Stimulated activated CD8-positive, alpha-beta memory T cell treated with anti-CD3 and anti-CD28 coated beads, Interleukin-12 subunit alpha, Interleukin-12 subunit beta, amount 100 ng/mL, for 4 hours (primary cell): Measurements from ENCODE around the gene ACTL10.

ENCODE experiments used
- DNase-seq: peaks from one replicate; pipeline ENCODE4 v3.0.0-alpha.2; 2020; ENCODE audit warnings: low read depth

Gene ACTL10

GRCh38 chr20:33664085-33664761 lies 2.5 kb upstream of the ACTL10 start:
- DNase-seq, result no peak

DNA sequence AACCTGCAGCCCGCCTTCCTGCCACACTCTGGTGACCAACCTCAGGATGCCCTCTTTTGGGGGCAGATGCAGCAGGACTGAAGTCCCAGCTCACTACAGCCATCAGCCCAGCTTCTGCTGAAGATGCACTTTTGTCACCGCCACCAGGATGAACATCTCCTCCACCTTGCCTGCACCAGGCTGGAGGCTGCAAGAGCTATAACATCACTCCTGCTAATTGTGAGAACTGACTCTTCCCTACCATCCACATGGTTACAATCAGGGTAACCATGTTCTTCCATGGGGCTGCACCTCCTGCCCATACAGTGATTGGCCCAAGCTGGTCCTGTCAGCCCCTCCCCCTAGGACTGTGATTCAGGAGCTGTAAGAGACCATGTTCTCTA lies 2.0 kb upstream of the ACTL10 start:
- DNase-seq, result no peak

DNA sequence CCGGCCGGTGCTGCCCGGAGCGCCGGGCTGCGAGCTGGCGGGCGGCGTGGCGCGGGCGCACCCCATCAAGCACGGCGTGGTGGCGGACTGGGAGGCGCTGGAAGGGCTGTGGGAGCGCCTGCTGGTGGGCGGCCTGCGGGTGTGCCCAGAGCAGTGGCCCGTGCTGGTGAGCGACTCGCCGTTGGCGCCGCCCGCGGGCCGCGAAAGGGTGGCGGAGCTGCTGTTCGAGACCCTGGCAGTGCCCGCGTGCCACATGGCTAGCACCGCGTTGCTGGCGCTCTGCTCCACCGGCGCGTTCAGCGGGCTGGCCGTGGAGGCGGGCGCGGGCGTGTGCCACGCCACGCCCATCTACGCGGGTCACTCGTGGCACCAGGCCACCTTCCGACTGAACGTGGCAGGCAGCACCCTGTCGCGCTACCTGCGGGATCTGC lies 517 bp downstream of the ACTL10 start:
- DNase-seq, result peak; percentile 38

GRCh38 chr20:33667676-33668465 lies 1.1 kb downstream of the ACTL10 start:
- DNase-seq, result peak; percentile 59

GRCh38 chr20:33668466-33669155 lies 1.9 kb downstream of the ACTL10 start:
- DNase-seq, result no peak

GRCh38 chr20:33669224-33669623 lies 2.5 kb downstream of the ACTL10 start:
- DNase-seq, result no peak

GRCh38 chr20:33669873-33670640 lies 3.3 kb downstream of the ACTL10 start:
- no peak for DNase-seq

DNA sequence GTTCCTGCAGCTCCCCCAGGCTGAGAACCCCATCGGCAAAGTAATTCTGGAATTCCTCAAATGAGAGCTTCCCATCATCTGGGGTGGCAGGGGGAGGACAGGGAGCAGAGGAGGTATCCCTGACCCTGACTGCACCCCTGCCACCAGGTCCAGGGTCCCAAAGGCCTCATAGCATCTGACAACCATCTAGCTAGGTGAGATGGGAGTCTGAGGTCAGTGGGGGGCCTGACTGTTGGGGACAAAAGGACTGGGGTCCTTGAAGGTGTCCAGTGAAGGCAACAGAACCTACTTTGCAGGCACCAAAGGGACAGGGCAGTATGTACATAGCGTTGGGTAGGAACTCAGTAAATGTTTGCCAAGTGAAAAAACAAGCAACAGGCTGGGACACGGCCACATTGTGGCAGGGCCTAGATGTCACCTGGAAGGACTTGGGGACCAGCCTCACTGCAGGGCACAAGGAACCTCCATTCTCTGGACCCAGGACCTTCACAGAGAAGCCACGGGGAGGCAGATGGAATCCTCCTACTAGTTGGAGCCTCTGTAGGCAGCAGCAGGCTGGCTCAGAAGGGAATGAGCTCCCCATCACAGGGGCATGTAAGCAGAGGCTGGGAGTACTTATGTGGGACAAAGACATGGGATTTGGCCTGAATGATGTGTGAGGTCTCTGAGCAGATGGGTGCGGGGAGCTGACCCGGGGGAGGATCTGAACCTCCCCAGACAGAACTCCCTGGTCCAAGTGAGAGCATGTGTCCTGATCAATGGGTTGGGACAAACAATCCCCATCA lies 4.2 kb downstream of the ACTL10 start:
- DNase-seq, result no peak

GRCh38 chr20:33671573-33672288 lies 5.0 kb downstream of the ACTL10 start:
- DNase-seq, result no peak

- DNase-seq, result no peak
These were observed 5.8 kb downstream of the ACTL10 start for GRCh38 chr20:33672426-33673113.

- no peak for DNase-seq
These were observed 6.3 kb downstream of the ACTL10 start for GRCh38 chr20:33673114-33673409.

- DNase-seq, result no peak
These were observed 6.9 kb downstream of the ACTL10 start for GRCh38 chr20:33673410-33674293.

DNA sequence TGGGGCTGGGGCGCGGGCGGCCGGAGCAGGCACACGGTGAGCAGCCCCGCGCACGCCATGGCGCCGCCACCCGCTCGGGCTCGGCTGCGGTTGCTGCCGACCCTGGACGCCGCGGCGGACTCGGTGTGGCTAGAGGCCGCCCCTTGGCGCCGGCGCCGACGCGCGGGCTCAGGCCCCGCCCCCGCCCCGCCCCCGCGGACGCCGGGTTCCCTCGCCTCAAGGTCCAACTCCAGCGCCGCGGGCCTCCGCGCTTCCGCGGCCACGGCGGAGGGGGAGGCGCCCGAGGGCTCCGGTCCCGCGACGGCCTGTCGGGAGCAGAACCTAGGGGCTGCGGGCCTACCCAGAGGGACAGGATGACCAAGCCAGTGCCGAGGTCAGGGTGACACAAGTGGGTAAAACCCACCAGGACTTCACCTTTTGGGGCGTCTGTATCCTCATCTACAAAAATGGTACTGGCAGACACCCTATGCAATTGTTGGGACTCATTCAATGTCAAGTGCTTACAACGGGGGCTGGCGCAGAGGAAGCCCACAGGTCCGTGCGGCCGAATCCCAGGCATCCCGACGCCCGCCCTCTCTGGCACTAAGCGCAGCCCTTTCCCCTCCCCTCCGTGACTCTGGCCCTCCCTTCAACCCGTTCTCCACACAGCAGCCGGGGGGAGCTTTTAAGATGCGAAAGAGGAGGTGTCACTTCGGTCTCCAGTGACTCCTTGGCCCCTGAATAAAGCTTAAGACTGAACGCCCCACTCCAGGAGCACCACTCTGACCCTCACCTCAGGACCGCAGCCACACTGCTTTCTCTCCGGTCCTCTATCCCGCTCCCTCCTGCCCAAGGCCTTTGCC lies 7.8 kb downstream of the ACTL10 start, which contains the start of gene NECAB3:
Gene NECAB3 (minus strand): TSS at position 135 of the 842 bp plus-strand sequence. CDS start 76 bp downstream, at position 59.
- DNase-seq, result peak; percentile 49

DNA sequence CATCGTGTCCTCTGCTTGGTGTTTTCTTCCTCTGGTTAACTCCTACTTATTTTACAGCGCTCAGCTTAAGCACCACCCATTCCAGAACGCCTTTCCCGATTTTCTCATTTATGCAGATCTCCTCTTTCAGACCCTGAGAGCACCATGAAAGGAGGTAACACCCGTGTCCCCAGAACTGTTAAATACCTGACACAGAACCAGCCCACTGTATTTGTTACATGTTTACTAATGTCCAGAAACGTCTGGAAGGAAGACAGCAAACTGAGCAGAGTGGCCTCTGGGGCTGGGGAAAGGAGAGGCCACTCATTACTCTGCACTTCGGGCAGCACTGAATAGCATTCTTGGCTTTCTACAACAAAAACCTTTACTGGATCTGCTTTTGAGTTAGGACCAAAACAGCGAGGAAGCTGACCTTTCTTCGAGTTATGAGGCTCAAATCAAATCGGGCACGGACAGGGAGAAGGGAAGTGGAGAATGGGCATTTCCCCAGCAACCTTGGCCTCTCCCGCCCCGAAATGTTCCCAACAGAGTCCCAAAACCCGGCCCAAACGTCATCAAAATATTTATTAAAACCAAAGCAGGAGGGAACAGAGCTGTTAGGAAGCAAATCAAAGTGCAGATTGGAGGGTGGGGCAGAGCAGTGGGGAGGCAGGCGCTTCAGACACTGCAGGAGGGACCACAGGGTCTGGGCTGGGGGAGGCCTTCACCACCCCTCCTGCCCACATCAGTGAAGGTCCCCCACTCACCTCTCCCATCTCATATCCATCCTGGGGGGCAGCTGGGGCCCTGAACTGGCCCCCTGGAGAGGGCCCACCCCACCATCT lies 8.6 kb downstream of the ACTL10 start:
- DNase-seq, result no peak

GRCh38 chr20:33676121-33676520 lies 9.4 kb downstream of the ACTL10 start:
- DNase-seq, result no peak

- no peak for DNase-seq
These were observed 10.2 kb downstream of the ACTL10 start for GRCh38 chr20:33676652-33677645.
